H9 (cell line): ENCODE results near the gene ATOX1. TPM values are rescaled to one million over a fixed set of nuclear protein-coding genes. Genes with fewer than 3 reads are reported as not detected.

Experiments
- DNase-seq: peaks from one replicate; pipeline ENCODE4 v3.0.0-alpha.2; 2017
- H2AFZ ChIP-seq: one replicate; pipeline ENCODE4 v1.6.1; 2013; ENCODE audit warnings: mild to moderate bottlenecking, low read length, control low read depth, moderate library complexity
- H2AK5ac ChIP-seq: 2 replicates; pipeline ENCODE4 v1.6.1; 2013; ENCODE audit warnings: low read length, control low read depth, mixed read lengths; ENCODE audit not compliant: insufficient read length
- H2BK120ac ChIP-seq: one replicate; pipeline ENCODE4 v1.6.1; 2013; ENCODE audit warnings: low read depth, mild to moderate bottlenecking, low read length, control low read depth, inconsistent platforms; ENCODE audit not compliant: poor library complexity, severe bottlenecking
- H2BK12ac ChIP-seq: 2 replicates; pipeline ENCODE4 v1.6.1; 2013; ENCODE audit warnings: low read length, control low read depth, mixed read lengths, low read depth; ENCODE audit not compliant: insufficient read length
- H2BK15ac ChIP-seq: 2 replicates; pipeline ENCODE4 v1.6.1; 2013; ENCODE audit warnings: low read depth, low read length, control low read depth
- H2BK20ac ChIP-seq: one replicate; pipeline ENCODE4 v1.6.1; 2013; ENCODE audit warnings: low read depth, mild to moderate bottlenecking, low read length, control low read depth, inconsistent platforms; ENCODE audit not compliant: poor library complexity, severe bottlenecking
- H2BK5ac ChIP-seq: 2 replicates; pipeline ENCODE4 v1.6.1; 2013; ENCODE audit warnings: low read length, control low read depth, mixed read lengths; ENCODE audit not compliant: insufficient read length
- H3K14ac ChIP-seq: 2 replicates; pipeline ENCODE4 v1.6.1; 2013; ENCODE audit warnings: low read length, control low read depth; ENCODE audit not compliant: insufficient read depth
- H3K18ac ChIP-seq: 2 replicates; pipeline ENCODE4 v1.6.1; 2013; ENCODE audit warnings: low read depth, mild to moderate bottlenecking, mixed read lengths, low read length, control low read depth; ENCODE audit not compliant: insufficient read length
- H3K23ac ChIP-seq: 2 replicates; pipeline ENCODE4 v1.6.1; 2013; ENCODE audit warnings: low read length, control low read depth, mixed read lengths, low read depth; ENCODE audit not compliant: insufficient read length
- H3K23me2 ChIP-seq: 2 replicates; pipeline ENCODE4 v1.6.1; 2013; ENCODE audit warnings: low read depth, mild to moderate bottlenecking, mixed read lengths, low read length, control low read depth; ENCODE audit not compliant: insufficient read length, poor library complexity, severe bottlenecking
- H3K27ac ChIP-seq: 2 replicates; pipeline ENCODE4 v1.5.1; 2013; ENCODE audit warnings: low read length, control low read depth, mixed read lengths, low read depth; ENCODE audit not compliant: insufficient read length
- H3K27me3 ChIP-seq: 2 replicates; pipeline ENCODE4 v1.6.1; 2013; ENCODE audit warnings: low read length, control low read depth, inconsistent platforms; ENCODE audit not compliant: insufficient read depth
- H3K4ac ChIP-seq: 2 replicates; pipeline ENCODE4 v1.6.1; 2013; ENCODE audit warnings: low read depth, mild to moderate bottlenecking, control low read depth, inconsistent platforms, low read length, moderate library complexity
- H3K4me1 ChIP-seq: 2 replicates; pipeline ENCODE4 v1.6.1; 2013; ENCODE audit warnings: low read length, control low read depth, inconsistent platforms; ENCODE audit not compliant: insufficient read depth
- H3K4me2 ChIP-seq: 2 replicates; pipeline ENCODE4 v1.6.1; 2013; ENCODE audit warnings: low read length, control low read depth, mixed read lengths; ENCODE audit not compliant: insufficient read length, insufficient read depth
- H3K56ac ChIP-seq: 2 replicates; pipeline ENCODE4 v1.6.1; 2013; ENCODE audit warnings: low read depth, mild to moderate bottlenecking, mixed read lengths, low read length, control low read depth; ENCODE audit not compliant: insufficient read length
- H3K79me1 ChIP-seq: 2 replicates; pipeline ENCODE4 v1.6.1; 2013; ENCODE audit warnings: low read depth, mild to moderate bottlenecking, moderate library complexity, low read length, control low read depth, inconsistent platforms; ENCODE audit not compliant: insufficient read depth, poor library complexity, severe bottlenecking
- H3K79me2 ChIP-seq: 2 replicates; pipeline ENCODE4 v1.6.1; 2013; ENCODE audit warnings: low read length, control low read depth, inconsistent platforms; ENCODE audit not compliant: insufficient read depth
- H3K9ac ChIP-seq: 2 replicates; pipeline ENCODE4 v1.6.1; 2013; ENCODE audit warnings: low read length, control low read depth, mixed read lengths; ENCODE audit not compliant: insufficient read length; ENCODE audit errors: extremely low read depth
- H3K9me3 ChIP-seq: one replicate; pipeline ENCODE4 v1.6.1; 2013; ENCODE audit warnings: low read depth, low read length, inconsistent platforms; ENCODE audit not compliant: control insufficient read depth
- H3T11ph ChIP-seq: one replicate; pipeline ENCODE4 v1.6.1; 2013; ENCODE audit warnings: mild to moderate bottlenecking, low read length, control low read depth, inconsistent platforms
- H4K20me1 ChIP-seq: one replicate; pipeline ENCODE4 v1.6.1; 2013; ENCODE audit not compliant: control insufficient read depth, insufficient read length, insufficient read depth
- H4K5ac ChIP-seq: 2 replicates; pipeline ENCODE4 v1.6.1; 2013; ENCODE audit warnings: low read depth, mild to moderate bottlenecking, mixed read lengths, low read length, control low read depth; ENCODE audit not compliant: insufficient read length
- H4K8ac ChIP-seq: replicated peaks from 2 replicates; pipeline ENCODE4 v1.6.1; 2013; ENCODE audit warnings: low read length, control low read depth, mixed read lengths, low read depth; ENCODE audit not compliant: insufficient read length
- H4K91ac ChIP-seq: 2 replicates; pipeline ENCODE4 v1.6.1; 2013; ENCODE audit warnings: low read depth, mild to moderate bottlenecking, moderate library complexity, mixed read lengths, low read length, control low read depth; ENCODE audit not compliant: insufficient read length
- H3K27ac Mint-ChIP-seq, 3 experiments: 2 replicates in 2 of 3; 3 replicates in 1 of 3; pipeline ENCODE4 v1.8.0; 2020 to 2021; ENCODE audit warnings: mixed read lengths in 3 of 3, mild to moderate bottlenecking in 1 of 3, moderate library complexity in 1 of 3
- H3K27me3 Mint-ChIP-seq: 2 replicates; pipeline ENCODE4 v1.8.0; 2021; ENCODE audit warnings: low read depth, mild to moderate bottlenecking, moderate library complexity, mixed read lengths
- H3K36me3 Mint-ChIP-seq, 3 experiments: 2 replicates in 2 of 3; 3 replicates in 1 of 3; pipeline ENCODE4 v1.8.0; 2020 to 2021; ENCODE audit warnings: low read depth in 3 of 3, mixed read lengths in 3 of 3; ENCODE audit not compliant: insufficient read depth in 1 of 3
- H3K4me1 Mint-ChIP-seq, 2 experiments: 2 replicates each; pipeline ENCODE4 v1.8.0; 2020; ENCODE audit warnings: mixed read lengths in 2 of 2
- H3K4me3 Mint-ChIP-seq, 2 experiments: 2 replicates in 1 of 2; 3 replicates in 1 of 2; pipeline ENCODE4 v1.8.0; 2020 to 2021; ENCODE audit warnings: mild to moderate bottlenecking in 2 of 2, mixed read lengths in 2 of 2, moderate library complexity in 1 of 2
- H3K9me3 Mint-ChIP-seq, 2 experiments: 2 replicates in 1 of 2; 3 replicates in 1 of 2; pipeline ENCODE4 v1.8.0; 2020; ENCODE audit warnings: mild to moderate bottlenecking in 2 of 2, mixed read lengths in 2 of 2, moderate library complexity in 1 of 2
- WGBS: extraction: QIAGEN DNeasy Blood & Tissue Kit; methylation state at CpG from one replicate; pipeline ENCODE4 v1.1.7; 2013; ENCODE audit warnings: missing lambda C conversion rate, low lambda C conversion rate, mixed read lengths; ENCODE audit not compliant: insufficient read length; ENCODE audit errors: extremely low coverage; 5-methylcytosine and 5-hydroxymethylcytosine counted together
- total RNA-seq: library from RNA; stranded (reverse); gene quantifications from 2 replicates; pipeline ENCODE4 v1.2.1, GENCODE V29; 2021
- TF ChIP-seq, protein P1 (sequence below): fragments of 200-600 bp; sonication (generic); conservative IDR thresholded peaks from 3 replicates; pipeline ENCODE4 v1.8.0; 2021; ENCODE audit warnings: antibody characterized with exemption, mild to moderate bottlenecking

Gene ATOX1
- total RNA-seq, 1 experiment from 2014 or later, result 75.0 TPM

DNA sequence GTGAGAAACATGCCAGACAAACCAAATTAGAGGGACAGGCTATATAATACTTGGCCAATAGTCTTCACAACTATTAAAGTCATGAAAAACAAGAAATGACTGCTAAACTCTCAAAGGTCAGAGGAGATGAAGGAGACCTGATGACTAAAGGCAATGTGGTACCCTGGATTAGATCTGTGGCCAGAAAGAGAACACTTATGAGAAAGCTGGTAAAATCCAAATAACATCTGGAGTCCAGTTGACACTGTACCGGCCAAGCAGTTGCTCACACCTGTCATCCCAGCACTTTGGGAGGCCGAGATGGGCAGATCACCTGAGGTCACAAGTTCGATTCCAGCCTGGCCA lies 24.4 kb downstream of the ATOX1 start:
- no peak overlapping the region for H3K9ac ChIP-seq
- no peak overlapping the region for H2BK12ac ChIP-seq
- H3K9me3 ChIP-seq, result peaks cover 9% of the 10 kb centered on the region
- no peak overlapping the region for H2AFZ ChIP-seq
- no peak overlapping the region for H4K8ac ChIP-seq
- H3K23ac ChIP-seq, result no peak overlapping the region
- no peaks in the 10 kb centered on the region for H3K79me2 ChIP-seq
- H3K4ac ChIP-seq, result no peak overlapping the region
- no peaks in the 10 kb centered on the region for H4K20me1 ChIP-seq
- no peak overlapping the region for H4K5ac ChIP-seq
- peaks cover 13 to 22% of the 10 kb centered on the region in 2 experiments for H3K4me1 Mint-ChIP-seq
- H3K9me3 Mint-ChIP-seq, result peaks cover 17 to 18% of the 10 kb centered on the region in 2 experiments
- H3K4me3 Mint-ChIP-seq, result no peak overlapping the region
- no peak overlapping the region for H2BK20ac ChIP-seq
- no peak for DNase-seq
- H3K4me2 ChIP-seq, result no peak overlapping the region
- H3K79me1 ChIP-seq, result no peaks in the 10 kb centered on the region
- no peak overlapping the region for H3K56ac ChIP-seq
- WGBS, result no CpG with 5 or more reads among the region's 3 CpGs
- H3T11ph ChIP-seq, result no peak overlapping the region
- no peaks in the 10 kb centered on the region for H3K27me3 Mint-ChIP-seq
- H4K91ac ChIP-seq, result no peak overlapping the region
- H2BK15ac ChIP-seq, result no peak overlapping the region
- H3K18ac ChIP-seq, result no peak overlapping the region
- H3K27ac ChIP-seq, result no peak overlapping the region
- H3K4me1 ChIP-seq, result peaks cover 3% of the 10 kb centered on the region; the same call in 1 of the 2 replicates
- no peak overlapping the region for H2BK5ac ChIP-seq
- no peak overlapping the region for H2BK120ac ChIP-seq
- no peak overlapping the region for H3K27ac Mint-ChIP-seq
- no peaks in the 10 kb centered on the region for H3K27me3 ChIP-seq
- TF ChIP-seq, protein P1, sequence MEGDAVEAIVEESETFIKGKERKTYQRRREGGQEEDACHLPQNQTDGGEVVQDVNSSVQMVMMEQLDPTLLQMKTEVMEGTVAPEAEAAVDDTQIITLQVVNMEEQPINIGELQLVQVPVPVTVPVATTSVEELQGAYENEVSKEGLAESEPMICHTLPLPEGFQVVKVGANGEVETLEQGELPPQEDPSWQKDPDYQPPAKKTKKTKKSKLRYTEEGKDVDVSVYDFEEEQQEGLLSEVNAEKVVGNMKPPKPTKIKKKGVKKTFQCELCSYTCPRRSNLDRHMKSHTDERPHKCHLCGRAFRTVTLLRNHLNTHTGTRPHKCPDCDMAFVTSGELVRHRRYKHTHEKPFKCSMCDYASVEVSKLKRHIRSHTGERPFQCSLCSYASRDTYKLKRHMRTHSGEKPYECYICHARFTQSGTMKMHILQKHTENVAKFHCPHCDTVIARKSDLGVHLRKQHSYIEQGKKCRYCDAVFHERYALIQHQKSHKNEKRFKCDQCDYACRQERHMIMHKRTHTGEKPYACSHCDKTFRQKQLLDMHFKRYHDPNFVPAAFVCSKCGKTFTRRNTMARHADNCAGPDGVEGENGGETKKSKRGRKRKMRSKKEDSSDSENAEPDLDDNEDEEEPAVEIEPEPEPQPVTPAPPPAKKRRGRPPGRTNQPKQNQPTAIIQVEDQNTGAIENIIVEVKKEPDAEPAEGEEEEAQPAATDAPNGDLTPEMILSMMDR, result no peak
- H3K36me3 Mint-ChIP-seq, result peaks cover 12 to 19% (median 13%) of the 10 kb centered on the region in 3 experiments
- no peak overlapping the region for H3K14ac ChIP-seq
- H3K23me2 ChIP-seq, result no peaks in the 10 kb centered on the region
- no peak overlapping the region for H2AK5ac ChIP-seq
